ENCODE data around the gene RECQL5. TPM values are rescaled to one million over a fixed set of nuclear protein-coding genes. Genes with fewer than 3 reads are reported as not detected.

Gene RECQL5
- total and polyA plus RNA-seq, 2 of the 8 experiments (the other 6 are each of a cell fraction or from before 2014, with no cell fraction given), result 15.1 to 41.1 TPM

DNA sequence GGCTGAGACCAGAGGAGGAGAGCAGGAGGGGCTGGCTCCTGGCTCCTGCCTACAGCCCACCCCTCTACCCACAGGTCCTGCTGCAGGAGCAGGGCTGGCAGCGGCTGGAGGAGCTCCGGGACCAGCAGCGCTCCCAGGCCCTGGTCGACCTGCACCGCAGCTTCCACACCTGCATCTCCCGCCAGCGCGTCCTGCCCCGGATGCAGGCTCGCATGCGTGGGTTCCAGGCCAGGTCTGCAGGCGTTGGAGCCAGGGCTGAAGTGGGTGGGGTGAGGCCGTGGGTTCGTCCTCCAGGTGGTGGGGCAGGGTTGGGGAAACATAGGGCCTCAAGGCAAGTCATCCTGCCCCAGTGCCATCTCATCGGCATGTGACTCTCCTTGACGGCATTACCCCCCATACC is 61.2 kb downstream of the RECQL5 start:
- H2BK120ac ChIP-seq (replicated peaks; ENCODE audit: low read depth, low read length), result no peak overlapping the region
- no peak overlapping the region for H4K91ac ChIP-seq (replicated peaks; ENCODE audit: insufficient read length, low read length)
- CTCF ChIA-PET (ENCODE audit: partially characterized antibody), result interaction anchor here (0.6 to 59.2 kb wide), 5 partner anchors 9 to 900 kb away, joined by 3 to 2200 read pairs (median 4); partner anchors contain the start of genes RECQL5, SAP30BP and SMIM5
- no peaks in the 10 kb centered on the region for H3K27me3 ChIP-seq (replicated peaks in 1 of 4; ENCODE audit: control insufficient read depth in 3 of 4, extremely low read depth in 1 of 4, insufficient read depth in 3 of 4, low read length in 3 of 4)
- peak overlapping the region; percentile 51; the same call in 1 of the 2 replicates for H4K8ac ChIP-seq (ENCODE audit: extremely low read depth, insufficient read depth, low read length)
- H3K79me1 ChIP-seq (ENCODE audit: low read depth, low read length), result no peaks in the 10 kb centered on the region
- H4K20me1 ChIP-seq (replicated peaks in 1 of 2; ENCODE audit: control insufficient read depth in 1 of 2, insufficient read depth in 2 of 2, low read length in 2 of 2), result peaks cover 0 to 2% of the 10 kb centered on the region in 2 experiments
- no peak overlapping the region for H2AFZ ChIP-seq (ENCODE audit: low read length)
- no peaks in the 10 kb centered on the region for H3K36me3 ChIP-seq (ENCODE audit: control insufficient read depth in 2 of 4, insufficient read depth in 4 of 4, low read length in 3 of 4)
- no peaks in the 10 kb centered on the region; a peak in 1 of 7 replicates for H3K4me1 ChIP-seq (replicated peaks in 1 of 4; ENCODE audit: control insufficient read depth in 3 of 4, insufficient read depth in 4 of 4, low read length in 3 of 4)
- no peak overlapping the region for H2BK20ac ChIP-seq (ENCODE audit: low read length)
- no peak overlapping the region for H4K5ac ChIP-seq (ENCODE audit: insufficient read length, low read depth, low read length)
- no peak overlapping the region for H3K4ac ChIP-seq (replicated peaks; ENCODE audit: insufficient read length, low read depth, low read length)
- POLR2A ChIA-PET (ENCODE audit: partially characterized antibody), result interaction anchor here (1.3 to 1.7 kb wide), 2 partner anchors 9 to 174 kb away, joined by 3 to 4 read pairs; a partner anchor contains a TSS
- H3K23me2 ChIP-seq (ENCODE audit: low read depth, low read length), result no peaks in the 10 kb centered on the region
- 85% methylated on average over 15 of the region's 16 CpGs; no CpG with 5 or more reads in 1 of the 2 experiments for WGBS, 2 experiments (ENCODE audit: extremely low coverage in 1 of 2, insufficient coverage in 1 of 2, insufficient read length in 1 of 2, insufficient replicate concordance in 2 of 2, low coverage in 1 of 2, low lambda C conversion rate in 2 of 2, missing lambda C conversion rate in 1 of 2)
- no peaks in the 10 kb centered on the region for H3K9me3 ChIP-seq (ENCODE audit: insufficient read depth in 2 of 2, low read depth in 1 of 2, low read length in 1 of 2)
- H3K4me3 ChIP-seq (ENCODE audit: extremely low read depth in 1 of 4, insufficient read depth in 2 of 4, low read depth in 3 of 4, low read length in 4 of 4), result no peak overlapping the region
- H3K4me2 ChIP-seq (ENCODE audit: insufficient read depth in 1 of 2, low read depth in 2 of 2, low read length in 2 of 2), result no peak overlapping the region
- no peaks in the 10 kb centered on the region for H3K79me2 ChIP-seq (ENCODE audit: control insufficient read depth in 1 of 2, insufficient read depth in 2 of 2, low read length in 2 of 2)
- no peak for TF ChIP-seq POLR2A (IDR thresholded peaks at IDR 0.05; ENCODE audit: control extremely low read depth in 1 of 2, low read depth in 2 of 2, low read length in 2 of 2)
- TF ChIP-seq CBX5 (IDR thresholded peaks at IDR 0.05; ENCODE audit: low read depth, low read length), result no peak
- TF ChIP-seq ZNF274 (IDR thresholded peaks at IDR 0.05; ENCODE audit: borderline replicate concordance, extremely low read depth, low read length), result no peak
- TF ChIP-seq CEBPB (IDR thresholded peaks at IDR 0.05; ENCODE audit: low read depth, low read length), result no peak
- TF ChIP-seq GABPA (IDR thresholded peaks at IDR 0.05; ENCODE audit: borderline replicate concordance, insufficient read depth, low read length), result no peak
- no peak for TF ChIP-seq TEAD4 (IDR thresholded peaks at IDR 0.05; ENCODE audit: low read depth, low read length)
- no peak for TF ChIP-seq SIX5 (IDR thresholded peaks at IDR 0.05; ENCODE audit: low read depth, low read length)
- TF ChIP-seq, protein P1, sequence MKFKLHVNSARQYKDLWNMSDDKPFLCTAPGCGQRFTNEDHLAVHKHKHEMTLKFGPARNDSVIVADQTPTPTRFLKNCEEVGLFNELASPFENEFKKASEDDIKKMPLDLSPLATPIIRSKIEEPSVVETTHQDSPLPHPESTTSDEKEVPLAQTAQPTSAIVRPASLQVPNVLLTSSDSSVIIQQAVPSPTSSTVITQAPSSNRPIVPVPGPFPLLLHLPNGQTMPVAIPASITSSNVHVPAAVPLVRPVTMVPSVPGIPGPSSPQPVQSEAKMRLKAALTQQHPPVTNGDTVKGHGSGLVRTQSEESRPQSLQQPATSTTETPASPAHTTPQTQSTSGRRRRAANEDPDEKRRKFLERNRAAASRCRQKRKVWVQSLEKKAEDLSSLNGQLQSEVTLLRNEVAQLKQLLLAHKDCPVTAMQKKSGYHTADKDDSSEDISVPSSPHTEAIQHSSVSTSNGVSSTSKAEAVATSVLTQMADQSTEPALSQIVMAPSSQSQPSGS (IDR thresholded peaks at IDR 0.05; ENCODE audit: low read length), result no peak
- H3K14ac ChIP-seq (ENCODE audit: insufficient read length), result no peak overlapping the region
- DNase-seq (ENCODE audit: low read depth in 1 of 2, low spot score in 2 of 2), result no peak
- H2BK5ac ChIP-seq (ENCODE audit: low read depth, low read length), result no peak overlapping the region
- H3K9ac ChIP-seq (replicated peaks in 1 of 4; ENCODE audit: extremely low read depth in 1 of 4, low read depth in 3 of 4, low read length in 3 of 4), result no peak overlapping the region
- no peak overlapping the region for H3K23ac ChIP-seq (ENCODE audit: insufficient read length)
- no peak overlapping the region for H2AK5ac ChIP-seq (ENCODE audit: low read depth, low read length)
- no peak overlapping the region for H2BK15ac ChIP-seq (ENCODE audit: low read length)
- no peak overlapping the region; the same call in 1 of the 2 replicates for H3K27ac ChIP-seq (ENCODE audit: low read depth, low read length)
- H3K56ac ChIP-seq (replicated peaks; ENCODE audit: insufficient read length, low read depth, low read length), result no peak overlapping the region
- H2BK12ac ChIP-seq (ENCODE audit: low read depth, low read length), result no peak overlapping the region
- H3K18ac ChIP-seq (ENCODE audit: extremely low read depth, low read length), result no peak overlapping the region
- FAIRE-seq, result no peak

Measured in H1 (cell line).